Measurements from ENCODE around the gene RSPH9.
"Not testable (repeated sequence)": the region's sequence is repeated elsewhere in the genome, so short reads cannot be mapped to it uniquely, and the experiment has no call there.

The RSPH9 gene

GRCh38 chr6:43695967-43696291 lies 51.1 kb downstream of the RSPH9 start:
- CTCF ChIA-PET: no interaction called here
- no peak overlapping the region for H3K27ac Mint-ChIP-seq
- H3K4me1 Mint-ChIP-seq: no peaks in the 10 kb centered on the region
- H3K4me3 Mint-ChIP-seq: no peak overlapping the region
- no peaks in the 10 kb centered on the region for H3K9me3 Mint-ChIP-seq
- DNase-seq: no peak
- no peaks in the 10 kb centered on the region for H3K36me3 Mint-ChIP-seq
- H3K27me3 Mint-ChIP-seq: peaks cover 64% of the 10 kb centered on the region

GRCh38 chr6:43697421-43697820 lies 52.6 kb downstream of the RSPH9 start:
- Mint-ChIP-seq H3K27ac (no peak overlapping the region), H3K36me3 (no peaks in the 10 kb centered on the region), H3K27me3 (peaks cover 75% of the 10 kb centered on the region), H3K4me1 (no peaks in the 10 kb centered on the region), H3K4me3 (no peak overlapping the region), H3K9me3 (no peaks in the 10 kb centered on the region)
- CTCF ChIA-PET: no interaction called here
- DNase-seq: no peak

DNA sequence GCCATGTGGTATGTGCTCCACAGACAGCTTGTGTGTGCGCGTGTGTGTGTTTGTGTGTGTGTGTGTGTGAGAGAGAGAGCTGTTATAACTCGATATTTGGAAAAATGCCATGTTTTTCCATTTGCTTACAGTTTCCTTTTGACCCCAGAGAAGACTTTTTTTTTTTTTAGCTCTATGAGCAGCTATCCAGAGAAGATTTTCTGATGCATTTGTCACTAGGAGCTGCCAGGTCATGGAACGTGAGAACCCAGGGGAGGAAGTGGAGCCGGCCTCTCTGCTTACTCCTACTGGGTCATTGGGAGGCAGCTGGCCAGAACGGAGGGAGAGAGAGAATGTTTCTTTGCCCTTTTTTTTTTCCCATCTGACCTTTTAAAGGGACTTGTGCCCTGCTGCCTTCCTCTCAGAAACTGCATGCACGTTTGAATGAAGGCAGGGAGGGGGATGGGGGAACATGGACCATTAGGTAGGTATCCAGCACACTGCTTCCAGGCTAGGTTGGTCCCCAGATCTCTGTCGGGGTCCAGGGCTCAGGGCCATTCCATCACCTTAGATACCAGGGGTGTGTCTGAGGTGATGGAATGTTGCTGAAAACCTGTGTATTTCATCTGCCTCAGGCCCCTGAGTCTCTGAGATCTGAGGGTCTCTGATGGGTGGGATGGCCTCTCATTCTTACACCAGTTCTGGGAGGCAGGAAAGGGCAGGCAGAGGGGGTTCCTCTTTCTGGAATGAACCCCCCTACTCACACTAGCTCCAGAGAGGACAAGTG lies 53.9 kb downstream of the RSPH9 start:
- Mint-ChIP-seq H3K27me3 (peaks cover 74% of the 10 kb centered on the region), H3K27ac (no peak overlapping the region)

GRCh38 chr6:43699564-43700186 lies 54.8 kb downstream of the RSPH9 start:
- Mint-ChIP-seq H3K27ac (no peak overlapping the region), H3K4me1 (no peaks in the 10 kb centered on the region), H3K27me3 (peaks cover 79% of the 10 kb centered on the region), H3K9me3 (no peaks in the 10 kb centered on the region), H3K36me3 (no peaks in the 10 kb centered on the region), H3K4me3 (no peak overlapping the region)
- no peak for DNase-seq
- CTCF ChIA-PET: no interaction called here

More for the DNA sequence above, 53.9 kb downstream of the RSPH9 start:
- CTCF ChIA-PET: interaction anchor here (1.2 kb wide), 1 partner anchor 75 kb away, joined by 4 read pairs; no protein-coding TSS in a partner anchor
- no peak for DNase-seq
- H3K4me3 Mint-ChIP-seq: no peak overlapping the region
- H3K9me3 Mint-ChIP-seq: no peaks in the 10 kb centered on the region
- H3K4me1 Mint-ChIP-seq: no peaks in the 10 kb centered on the region
- H3K36me3 Mint-ChIP-seq: no peaks in the 10 kb centered on the region

DNA sequence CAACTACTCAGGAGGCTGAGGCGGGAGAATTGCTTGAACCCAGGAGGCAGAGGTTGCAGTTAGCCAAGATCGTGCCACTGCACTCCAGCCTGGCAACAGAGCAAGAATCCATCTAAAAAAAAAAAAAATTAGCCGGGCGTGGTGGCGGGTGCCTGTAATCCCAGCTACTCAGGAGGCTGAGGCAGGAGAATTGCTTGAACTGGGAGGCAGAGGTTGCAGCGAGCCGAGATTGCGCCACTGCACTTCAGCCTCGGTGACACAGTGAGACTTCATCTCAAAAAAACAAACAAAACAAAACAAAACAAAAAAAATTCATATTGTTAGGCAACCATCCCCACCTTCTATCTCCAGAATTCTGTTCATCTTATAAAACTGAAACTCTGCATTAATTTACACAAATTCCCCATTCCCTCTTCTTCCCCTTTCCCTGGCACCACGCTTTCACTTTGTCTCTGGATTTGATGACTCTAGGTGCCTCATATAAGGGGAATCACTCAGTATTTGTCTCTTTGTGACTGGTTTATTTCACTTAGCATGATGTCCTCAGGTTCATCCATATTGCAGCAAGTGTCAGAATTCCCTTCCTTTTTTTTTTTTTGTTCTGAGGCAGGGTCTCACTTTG lies 56.2 kb downstream of the RSPH9 start:
- H3K9me3 Mint-ChIP-seq, H3K36me3 Mint-ChIP-seq, CTCF ChIA-PET, DNase-seq, H3K4me1 Mint-ChIP-seq, H3K27ac Mint-ChIP-seq, H3K4me3 Mint-ChIP-seq: not testable (repeated sequence)
- peaks cover 79% of the 10 kb centered on the region for H3K27me3 Mint-ChIP-seq

- no peaks in the 10 kb centered on the region for H3K9me3 Mint-ChIP-seq
- no peak for DNase-seq
- no peak overlapping the region for H3K27ac Mint-ChIP-seq
- H3K4me3 Mint-ChIP-seq: no peak overlapping the region
- H3K27me3 Mint-ChIP-seq: peaks cover 84% of the 10 kb centered on the region
- CTCF ChIA-PET: no interaction called here
- no peaks in the 10 kb centered on the region for H3K36me3 Mint-ChIP-seq
- no peaks in the 10 kb centered on the region for H3K4me1 Mint-ChIP-seq
These were observed 57.3 kb downstream of the RSPH9 start for GRCh38 chr6:43702171-43702533.

- DNase-seq: peak; percentile 40
- no peaks in the 10 kb centered on the region for H3K9me3 Mint-ChIP-seq
- H3K27ac Mint-ChIP-seq: no peak overlapping the region
- CTCF ChIA-PET: no interaction called here
- H3K4me1 Mint-ChIP-seq: no peaks in the 10 kb centered on the region
- peaks cover 85% of the 10 kb centered on the region for H3K27me3 Mint-ChIP-seq
- no peak overlapping the region for H3K4me3 Mint-ChIP-seq
- no peaks in the 10 kb centered on the region for H3K36me3 Mint-ChIP-seq
These were observed 58.0 kb downstream of the RSPH9 start for GRCh38 chr6:43702534-43703440.

- Mint-ChIP-seq H3K4me1 (no peaks in the 10 kb centered on the region), H3K27me3 (peaks cover 78% of the 10 kb centered on the region), H3K36me3 (no peaks in the 10 kb centered on the region), H3K4me3 (no peak overlapping the region), H3K27ac (no peak overlapping the region), H3K9me3 (no peaks in the 10 kb centered on the region)
- no peak for DNase-seq
- CTCF ChIA-PET: no interaction called here
These were observed 58.9 kb downstream of the RSPH9 start for GRCh38 chr6:43703512-43704429.

DNA sequence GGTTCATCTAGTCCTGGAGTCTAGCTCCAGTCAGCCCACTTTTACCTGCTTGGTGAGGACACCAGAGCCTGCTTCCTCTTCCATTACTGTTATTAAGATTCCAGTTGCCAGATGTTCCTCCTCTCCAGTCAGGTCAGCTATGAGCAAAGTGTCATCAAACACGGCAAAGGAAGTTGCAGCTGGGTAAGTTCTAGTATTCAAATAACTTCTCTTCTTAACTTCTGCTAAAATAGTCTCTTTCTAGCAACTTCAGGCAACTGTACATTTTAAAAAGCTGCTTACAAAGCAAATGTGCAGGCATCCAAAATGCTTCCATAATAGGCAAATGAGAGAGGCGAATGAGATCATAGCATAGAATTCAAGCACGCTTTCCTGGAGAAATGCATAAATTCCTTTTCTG lies 61.2 kb downstream of the RSPH9 start:
- no peaks in the 10 kb centered on the region for H3K36me3 Mint-ChIP-seq
- no peak overlapping the region for H3K4me3 Mint-ChIP-seq
- CTCF ChIA-PET: interaction anchor here (1.1 to 1.8 kb wide), 4 partner anchors 38 to 368 kb away, joined by 3 to 4 read pairs (median 4); no protein-coding TSS in a partner anchor
- peaks cover 7% of the 10 kb centered on the region for H3K4me1 Mint-ChIP-seq
- no peak for DNase-seq
- H3K27me3 Mint-ChIP-seq: peaks cover 62% of the 10 kb centered on the region
- no peaks in the 10 kb centered on the region for H3K9me3 Mint-ChIP-seq
- H3K27ac Mint-ChIP-seq: no peak overlapping the region

DNA sequence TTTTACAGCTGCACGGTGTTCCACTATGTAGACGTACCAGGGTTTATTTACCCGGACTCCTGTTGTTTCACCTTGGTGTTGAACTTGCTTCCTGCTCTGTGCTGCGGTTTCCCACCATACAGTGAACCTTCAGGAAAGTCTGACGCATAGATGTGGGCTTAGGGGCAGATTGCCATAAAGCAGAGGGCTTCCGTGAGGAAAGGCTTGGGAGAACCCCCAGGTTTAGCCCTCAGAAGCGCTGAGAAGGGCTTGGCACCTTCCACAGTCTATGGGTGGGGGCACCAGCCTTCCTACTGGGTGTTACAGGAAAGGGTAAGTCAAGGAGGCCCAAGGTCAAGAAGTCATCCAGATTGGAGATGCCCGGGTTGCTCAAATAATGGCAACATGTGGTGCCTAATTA lies 62.0 kb downstream of the RSPH9 start:
- DNase-seq: no peak
- Mint-ChIP-seq H3K27me3 (peaks cover 64% of the 10 kb centered on the region), H3K27ac (no peak overlapping the region), H3K36me3 (no peaks in the 10 kb centered on the region), H3K9me3 (no peaks in the 10 kb centered on the region), H3K4me1 (peaks cover 7% of the 10 kb centered on the region), H3K4me3 (no peak overlapping the region)
- CTCF ChIA-PET: interaction anchor here (0.6 to 1.3 kb wide), 3 partner anchors 39 to 368 kb away, joined by 3 to 4 read pairs (median 3); no protein-coding TSS in a partner anchor

- no peaks in the 10 kb centered on the region for H3K9me3 Mint-ChIP-seq
- DNase-seq: no peak
- H3K27ac Mint-ChIP-seq: no peak overlapping the region
- H3K4me3 Mint-ChIP-seq: no peak overlapping the region
- H3K4me1 Mint-ChIP-seq: peaks cover 7% of the 10 kb centered on the region
- peaks cover 62% of the 10 kb centered on the region for H3K27me3 Mint-ChIP-seq
- H3K36me3 Mint-ChIP-seq: no peaks in the 10 kb centered on the region
- CTCF ChIA-PET: interaction anchor here (0.6 kb wide), 1 partner anchor 99 kb away, joined by 3 read pairs; no protein-coding TSS in a partner anchor
These were observed 62.4 kb downstream of the RSPH9 start for GRCh38 chr6:43707269-43707668.

GRCh38 chr6:43707767-43708166 lies 62.9 kb downstream of the RSPH9 start:
- H3K27ac Mint-ChIP-seq: no peak overlapping the region
- H3K4me3 Mint-ChIP-seq: no peak overlapping the region

DNA sequence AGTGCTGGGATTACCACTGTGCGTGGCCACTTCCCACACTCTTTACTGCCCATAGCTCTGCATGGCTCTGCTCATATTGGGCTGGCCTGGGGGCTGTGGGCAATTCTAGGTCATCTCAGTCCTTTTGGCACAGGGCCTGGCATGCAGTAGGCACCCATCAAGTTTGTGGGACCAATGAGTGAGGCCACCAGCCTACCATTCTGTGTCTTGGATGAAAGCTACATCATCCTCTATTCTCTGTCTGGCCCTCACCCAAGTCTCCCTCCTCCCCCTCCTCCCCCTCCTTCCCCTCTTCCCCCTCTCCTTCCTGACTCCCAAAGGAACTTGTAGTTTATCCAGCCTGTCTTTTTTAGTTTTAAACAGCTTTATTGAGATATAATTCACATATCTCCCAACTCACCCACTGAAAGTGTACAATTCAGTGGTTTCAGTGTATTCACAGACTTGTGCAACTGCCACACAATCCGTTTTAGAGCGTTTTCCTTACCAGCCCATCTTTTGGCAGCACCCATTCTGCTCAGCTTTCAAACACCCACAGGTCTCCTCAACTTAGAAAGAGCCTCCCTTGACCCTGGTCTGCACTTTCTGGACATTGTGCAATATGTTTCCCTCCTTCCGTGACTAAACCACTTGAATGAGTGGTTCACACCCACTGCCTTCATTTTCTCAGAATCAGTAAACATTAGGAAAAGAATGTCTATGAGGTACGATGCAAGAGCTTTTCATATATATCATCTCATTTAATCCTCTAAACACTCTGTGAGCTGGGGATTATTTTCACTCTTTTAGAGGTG lies 64.2 kb downstream of the RSPH9 start:
- Mint-ChIP-seq H3K27ac (no peak overlapping the region), H3K4me1 (peaks cover 7% of the 10 kb centered on the region), H3K27me3 (peaks cover 52% of the 10 kb centered on the region), H3K9me3 (no peaks in the 10 kb centered on the region), H3K4me3 (no peak overlapping the region), H3K36me3 (no peaks in the 10 kb centered on the region)
- DNase-seq: no peak
- CTCF ChIA-PET: interaction anchor here (1.3 to 2.8 kb wide), 2 partner anchors 12 to 39 kb away, joined by 4 to 6 read pairs; no protein-coding TSS in a partner anchor

More at GRCh38 chr6:43707767-43708166, 62.9 kb downstream of the RSPH9 start:
- Mint-ChIP-seq H3K4me1 (peaks cover 7% of the 10 kb centered on the region), H3K36me3 (no peaks in the 10 kb centered on the region), H3K9me3 (no peaks in the 10 kb centered on the region), H3K27me3 (peaks cover 62% of the 10 kb centered on the region)
- CTCF ChIA-PET: no interaction called here
- no peak for DNase-seq

Measured in activated naive CD4-positive, alpha-beta T cell treated with anti-CD3 and anti-CD28 coated beads, Interleukin-2, amount 10 ng/mL, durations not matched to agents 7 days and 5 days (primary cell).